NT2/D1 (cell line): ENCODE results near the gene GLIPR2.
"Not testable (repeated sequence)": the region's sequence is repeated elsewhere in the genome, so short reads cannot be mapped to it uniquely, and the experiment has no call there.

Experiments
- DNase-seq: peaks from one replicate; pipeline ENCODE4 v3.0.0-alpha.2; 2011; ENCODE audit warnings: low read depth, low spot score
- H3K27me3 ChIP-seq: 2 replicates; pipeline ENCODE4 v1.6.0; 2011; ENCODE audit warnings: mild to moderate bottlenecking; ENCODE audit not compliant: insufficient read length, insufficient read depth
- H3K36me3 ChIP-seq: 2 replicates; pipeline ENCODE4 v1.6.1; 2011; ENCODE audit warnings: mild to moderate bottlenecking, low read length, mixed read lengths; ENCODE audit not compliant: insufficient read depth, insufficient read length
- H3K4me1 ChIP-seq: 2 replicates; pipeline ENCODE4 v1.5.1; 2011; ENCODE audit not compliant: insufficient read depth, insufficient read length
- H3K4me3 ChIP-seq: 2 replicates; pipeline ENCODE4 v1.5.1; 2011; ENCODE audit warnings: low read depth; ENCODE audit not compliant: insufficient read length
- H3K9ac ChIP-seq: 2 replicates; pipeline ENCODE4 v1.6.0; 2011; ENCODE audit warnings: low read depth; ENCODE audit not compliant: insufficient read length
- H3K9me3 ChIP-seq: 2 replicates; pipeline ENCODE4 v1.5.1; 2011; ENCODE audit warnings: mild to moderate bottlenecking, low read length; ENCODE audit not compliant: insufficient read depth
- SUZ12 ChIP-seq: IDR thresholded peaks from 2 replicates; pipeline ENCODE4 v1.6.1; 2011; ENCODE audit not compliant: insufficient read length, insufficient read depth; ENCODE audit errors: extremely low read depth
- YY1 ChIP-seq: IDR thresholded peaks from 2 replicates; pipeline ENCODE4 v1.6.1; 2011; ENCODE audit not compliant: insufficient read length, insufficient read depth
- ZNF274 ChIP-seq: IDR thresholded peaks from 2 replicates; pipeline ENCODE4 v1.6.1; 2011; ENCODE audit warnings: mild to moderate bottlenecking, low read depth, low read length

GLIPR2 gene

DNA sequence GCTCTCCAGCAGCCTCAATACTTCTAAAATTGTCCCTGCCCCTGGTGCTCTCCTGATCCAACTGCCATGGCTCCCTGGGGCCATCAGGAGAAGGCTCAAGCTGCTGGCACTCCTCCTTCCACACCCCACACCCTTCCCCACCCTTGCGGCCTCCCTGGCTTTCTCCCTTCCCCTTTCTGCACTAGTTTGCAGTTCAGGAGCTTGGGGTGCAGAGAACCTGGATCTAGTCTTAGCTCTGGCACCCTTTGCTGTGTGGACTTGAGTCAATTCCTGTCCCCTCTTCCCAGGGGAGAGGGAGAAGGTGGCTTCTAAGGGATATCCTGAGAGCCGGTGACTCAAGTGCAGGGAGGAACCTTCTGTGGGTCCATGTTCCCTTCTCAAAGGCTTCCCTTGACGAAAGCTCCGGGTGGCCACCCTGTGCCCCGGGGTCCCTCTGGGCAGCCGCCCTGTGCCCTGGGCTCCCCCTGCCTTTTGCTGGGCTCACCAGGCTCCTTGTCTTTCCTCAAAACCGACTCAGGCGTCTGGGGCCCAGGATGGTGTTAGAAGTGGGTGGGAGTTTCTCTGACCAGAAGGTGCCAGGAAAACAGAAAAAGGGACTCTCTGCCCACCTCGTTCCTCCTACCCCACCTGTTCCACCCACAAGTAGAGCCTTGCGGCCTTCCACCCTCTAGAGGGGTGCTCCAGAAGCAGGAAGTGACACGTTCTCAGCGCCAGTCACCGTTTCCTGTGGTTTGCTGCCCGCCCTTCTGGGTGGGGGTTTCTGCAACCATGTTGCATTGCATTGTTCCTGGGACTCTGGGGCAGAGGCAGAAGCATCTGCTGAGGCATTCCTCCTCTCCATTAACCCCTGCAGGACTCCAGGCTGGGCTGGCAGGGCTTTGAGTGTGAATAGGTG lies 15.0 kb downstream of the GLIPR2 start:
- Histone ChIP-seq H3K27me3 (no peaks in the 10 kb centered on the region), H3K4me3 (no peak overlapping the region), H3K36me3 (peaks cover 84% of the 10 kb centered on the region), H3K9ac (no peak overlapping the region), H3K9me3 (peaks cover 11% of the 10 kb centered on the region), H3K4me1 (peaks cover 7% of the 10 kb centered on the region)
- DNase-seq: no peak
- TF ChIP-seq SUZ12: no peak
- no peak for TF ChIP-seq ZNF274
- no peak for TF ChIP-seq YY1

DNA sequence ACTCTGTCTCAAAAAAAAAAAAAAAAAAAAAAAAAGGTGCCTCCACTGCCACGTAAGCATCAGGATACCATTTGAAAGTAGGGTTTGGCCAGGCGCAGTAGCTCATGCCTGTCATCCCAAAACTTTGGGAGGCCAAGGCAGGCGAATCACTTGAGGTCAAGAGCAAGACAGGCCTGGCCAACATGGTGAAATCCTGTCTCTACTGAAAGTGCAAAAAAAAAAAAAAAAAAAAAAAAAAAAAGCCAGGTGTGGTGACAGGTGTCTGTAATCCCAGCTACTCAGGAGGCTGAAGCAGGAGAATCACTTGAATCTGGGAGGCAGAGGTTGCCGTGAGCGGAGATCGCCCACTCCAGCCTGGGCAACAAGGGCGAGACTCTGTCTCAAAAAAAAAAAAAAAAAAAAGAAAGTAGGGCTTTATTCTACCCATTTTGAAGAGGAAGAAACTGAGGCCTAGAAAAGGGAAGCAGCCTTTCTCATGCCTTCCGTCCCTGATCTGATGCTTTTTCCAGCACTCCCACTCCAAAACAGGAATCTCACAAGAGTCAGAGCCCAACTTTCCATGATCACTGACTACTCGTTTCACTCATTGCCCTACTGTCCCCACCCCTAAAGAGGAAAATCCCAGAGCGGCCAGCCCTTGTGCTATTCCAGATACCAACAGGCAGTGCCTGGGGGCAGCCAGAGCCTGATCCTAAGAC lies 16.4 kb downstream of the GLIPR2 start:
- DNase-seq: no peak
- Histone ChIP-seq H3K27me3 (no peaks in the 10 kb centered on the region), H3K9ac (no peak overlapping the region), H3K9me3 (peaks cover 13% of the 10 kb centered on the region), H3K4me1 (peaks cover 7% of the 10 kb centered on the region), H3K4me3 (no peak overlapping the region), H3K36me3 (peaks cover 73% of the 10 kb centered on the region)
- TF ChIP-seq ZNF274 (no peak), YY1 (no peak), SUZ12 (no peak)

DNA sequence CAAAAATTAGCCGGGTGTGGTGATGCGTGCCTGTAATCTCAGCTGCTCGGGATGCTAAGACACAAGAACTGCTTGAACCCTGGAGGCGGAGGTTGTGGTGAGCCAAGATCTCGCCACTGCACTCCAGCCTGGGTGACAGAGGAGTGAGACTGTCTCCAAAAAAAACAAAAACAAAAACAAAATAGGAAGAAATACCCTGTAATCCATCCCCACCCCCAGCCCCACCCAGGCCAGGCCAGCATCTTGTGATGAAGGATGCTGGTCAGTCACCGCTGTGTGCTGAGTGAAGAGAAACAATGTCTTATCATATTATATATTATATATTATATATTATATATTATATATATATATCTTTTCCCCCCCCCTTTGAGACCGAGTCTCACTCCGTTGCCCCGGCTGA lies 17.2 kb downstream of the GLIPR2 start:
- no peak overlapping the region for H3K9ac ChIP-seq
- H3K4me3 ChIP-seq: no peak overlapping the region
- H3K9me3 ChIP-seq: peaks cover 13% of the 10 kb centered on the region
- TF ChIP-seq SUZ12 (no peak), ZNF274 (no peak), YY1 (no peak)
- H3K27me3 ChIP-seq: no peaks in the 10 kb centered on the region
- peaks cover 2% of the 10 kb centered on the region for H3K4me1 ChIP-seq
- H3K36me3 ChIP-seq: peaks cover 68% of the 10 kb centered on the region
- no peak for DNase-seq

DNA sequence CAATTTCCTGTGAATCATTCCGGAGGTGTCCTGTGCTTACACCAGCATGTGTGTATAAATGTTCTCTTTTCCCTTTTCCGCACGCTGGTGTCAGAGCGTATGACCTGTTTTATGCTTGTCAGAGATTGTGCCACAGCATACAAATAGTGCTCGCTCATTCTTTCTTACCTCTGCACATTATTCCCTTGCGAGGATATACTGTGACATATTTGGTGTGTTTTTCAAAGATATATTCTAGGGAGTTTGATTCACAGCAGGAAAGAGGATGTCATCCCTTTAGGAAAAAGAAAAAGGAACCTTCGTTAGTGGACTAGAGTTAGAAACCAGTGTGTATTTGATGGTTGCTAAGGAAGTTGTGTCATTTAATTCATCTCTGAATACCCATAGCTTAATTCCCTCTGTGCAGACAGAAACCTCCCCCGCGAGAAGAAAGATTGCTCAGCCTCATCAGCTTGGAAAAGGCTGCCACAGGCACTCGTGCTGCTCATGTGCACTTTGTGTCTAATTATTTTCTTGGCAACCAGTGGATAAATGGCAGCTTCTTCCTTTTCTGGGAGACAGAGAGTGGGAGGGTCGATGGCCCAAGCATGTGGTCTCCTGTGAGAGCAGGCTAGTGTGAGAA lies 17.9 kb downstream of the GLIPR2 start:
- H3K36me3 ChIP-seq: peaks cover 67% of the 10 kb centered on the region
- H3K9me3 ChIP-seq: peaks cover 13% of the 10 kb centered on the region
- no peak for DNase-seq
- no peak overlapping the region for H3K9ac ChIP-seq
- no peak for TF ChIP-seq ZNF274
- no peak for TF ChIP-seq SUZ12
- TF ChIP-seq YY1: no peak
- no peak overlapping the region for H3K4me3 ChIP-seq
- H3K4me1 ChIP-seq: peaks cover 2% of the 10 kb centered on the region
- no peaks in the 10 kb centered on the region for H3K27me3 ChIP-seq

DNA sequence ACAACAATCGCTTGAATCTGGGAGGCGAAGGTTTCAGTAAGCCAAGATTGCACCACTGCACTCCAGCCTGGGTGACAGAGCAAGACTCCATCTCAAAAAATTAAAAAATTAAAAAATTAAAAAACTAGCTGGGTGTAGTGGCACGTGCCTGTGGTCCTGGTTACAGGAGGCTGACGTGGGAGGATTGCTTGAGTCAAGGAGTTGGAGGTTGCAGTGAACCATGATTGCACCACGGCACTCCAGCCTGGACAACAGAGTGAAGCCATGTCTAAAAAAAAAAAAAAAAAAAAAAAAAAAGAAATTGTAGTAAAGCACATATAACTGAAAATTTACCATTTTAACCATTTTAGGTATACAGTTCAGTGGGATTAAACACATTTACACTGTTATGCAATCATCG lies 19.6 kb downstream of the GLIPR2 start:
- Histone ChIP-seq H3K9ac (no peak overlapping the region), H3K9me3 (peaks cover 13% of the 10 kb centered on the region), H3K36me3 (peaks cover 54% of the 10 kb centered on the region), H3K4me1 (no peaks in the 10 kb centered on the region), H3K27me3 (no peaks in the 10 kb centered on the region), H3K4me3 (no peak overlapping the region)
- no peak for DNase-seq
- TF ChIP-seq ZNF274 (no peak), SUZ12 (no peak), YY1 (no peak)

DNA sequence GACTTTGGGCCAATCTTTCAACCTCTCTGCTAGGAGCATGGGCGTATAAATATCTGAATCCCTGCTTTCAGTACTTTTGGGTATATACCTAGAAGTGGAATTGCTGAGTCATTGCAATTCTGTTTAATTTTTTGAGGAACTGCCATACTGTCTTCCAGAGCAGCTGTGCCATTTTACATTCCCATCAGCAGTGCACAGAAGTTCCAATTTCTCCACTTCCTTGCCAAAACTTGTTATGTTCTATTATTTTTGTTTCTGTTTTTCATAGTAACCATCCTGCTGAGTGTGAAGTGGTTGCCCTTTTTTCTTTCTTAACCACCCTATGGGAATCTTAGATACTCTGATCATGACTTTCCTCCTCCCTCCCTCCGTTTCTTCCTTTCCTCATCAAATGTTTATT lies 21.6 kb downstream of the GLIPR2 start:
- DNase-seq: no peak
- Histone ChIP-seq H3K4me1 (peaks cover 8% of the 10 kb centered on the region), H3K27me3 (no peaks in the 10 kb centered on the region), H3K9me3 (peaks cover 13% of the 10 kb centered on the region), H3K36me3 (peaks cover 42% of the 10 kb centered on the region), H3K9ac (no peak overlapping the region), H3K4me3 (no peak overlapping the region)
- TF ChIP-seq ZNF274 (no peak), SUZ12 (no peak), YY1 (no peak)

DNA sequence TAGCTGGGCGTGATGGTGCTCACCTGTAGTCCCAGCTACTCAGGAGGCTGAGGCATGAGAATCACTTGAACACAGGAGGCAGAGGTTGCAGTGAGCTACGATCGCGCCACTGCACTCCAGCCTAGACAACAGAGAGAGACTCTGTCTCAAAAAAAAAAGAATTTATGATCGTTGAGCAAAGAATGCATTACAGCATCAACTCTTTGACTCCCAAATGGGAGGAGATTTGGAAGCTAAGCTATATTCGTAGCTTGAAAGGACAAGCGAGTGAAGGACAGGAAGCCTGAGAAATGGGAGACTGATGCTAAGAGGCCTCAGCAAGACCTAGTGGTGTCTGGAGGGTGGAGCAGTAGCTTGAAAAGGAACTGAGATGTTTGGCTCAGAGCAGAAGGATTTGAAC lies 22.4 kb downstream of the GLIPR2 start:
- no peak for TF ChIP-seq SUZ12
- no peak for TF ChIP-seq YY1
- no peak for TF ChIP-seq ZNF274
- peaks cover 39% of the 10 kb centered on the region for H3K36me3 ChIP-seq
- peaks cover 12% of the 10 kb centered on the region for H3K4me1 ChIP-seq
- peaks cover 13% of the 10 kb centered on the region for H3K9me3 ChIP-seq
- no peaks in the 10 kb centered on the region for H3K27me3 ChIP-seq
- H3K4me3 ChIP-seq: no peak overlapping the region
- DNase-seq: no peak
- no peak overlapping the region for H3K9ac ChIP-seq

DNA sequence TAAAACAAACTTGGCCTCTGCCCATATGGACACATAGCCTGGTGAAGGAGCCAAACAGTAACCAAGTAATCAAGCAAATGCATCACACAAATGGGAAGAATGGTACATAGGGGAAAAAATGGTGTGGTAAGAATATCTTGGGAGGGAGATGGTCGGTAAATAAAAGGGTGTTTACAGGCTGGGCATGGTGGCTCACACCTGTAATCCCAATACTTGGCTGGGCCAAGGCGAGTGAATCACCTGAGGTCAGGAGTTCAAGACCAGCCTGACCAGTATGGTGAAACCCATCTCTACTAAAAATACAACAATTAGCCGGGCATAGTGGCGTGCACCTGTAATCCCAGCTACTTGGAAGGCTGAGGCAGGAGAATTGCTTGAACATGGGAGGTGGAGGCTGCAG lies 23.0 kb downstream of the GLIPR2 start:
- not testable (repeated sequence) for H3K4me3 ChIP-seq

DNA sequence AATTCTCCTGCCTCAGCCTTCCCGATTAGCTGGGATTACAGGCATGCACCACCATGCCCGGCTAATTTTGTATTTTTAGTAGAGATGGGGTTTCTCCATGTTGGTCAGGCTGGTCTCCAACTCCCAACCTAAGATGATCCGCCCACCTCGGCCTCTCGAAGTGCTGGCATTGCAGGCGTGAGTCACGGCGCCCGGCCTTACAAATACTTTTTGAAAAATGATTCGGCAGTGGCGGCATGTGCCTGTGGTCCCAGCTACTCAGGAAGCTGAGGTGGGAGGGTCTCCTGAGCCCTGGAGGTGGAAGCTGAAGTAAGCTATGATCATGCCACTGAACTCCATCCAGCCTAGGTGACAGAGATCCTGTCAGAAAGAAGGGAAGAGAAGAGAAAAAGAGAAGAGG lies 23.6 kb downstream of the GLIPR2 start:
- Histone ChIP-seq H3K4me1 (peaks cover 16% of the 10 kb centered on the region), H3K9me3 (peaks cover 13% of the 10 kb centered on the region), H3K36me3 (peaks cover 30% of the 10 kb centered on the region)
- not testable (repeated sequence) for H3K4me3 ChIP-seq, H3K27me3 ChIP-seq, DNase-seq, H3K9ac ChIP-seq

More for the DNA sequence above, 23.0 kb downstream of the GLIPR2 start:
- not testable (repeated sequence) for H3K27me3 ChIP-seq, H3K9ac ChIP-seq, DNase-seq
- Histone ChIP-seq H3K9me3 (peaks cover 13% of the 10 kb centered on the region), H3K36me3 (peaks cover 36% of the 10 kb centered on the region), H3K4me1 (peaks cover 12% of the 10 kb centered on the region)
